Testis (tissue), 2 donors: ENCODE measurements around the gene ZNF581.

Experiments used
- POLR2A ChIP-seq: fragments of 450-650 bp; IDR thresholded peaks from one replicate; pipeline ENCODE4 v1.6.1; 2017; ENCODE audit warnings: antibody characterized with exemption, mild to moderate bottlenecking, moderate library complexity
- TF ChIP-seq, protein P1 (sequence below), 3 experiments: fragments of 450-650 bp in 2 of 3; fragments of 200-600 bp in 1 of 3; sonication (generic) in 1 of 3; IDR thresholded peaks; one replicate each; pipeline ENCODE4 v1.5.1; 2016 to 2019; ENCODE audit warnings: antibody characterized with exemption in 3 of 3, mild to moderate bottlenecking in 2 of 3, moderate library complexity in 1 of 3

DNA sequence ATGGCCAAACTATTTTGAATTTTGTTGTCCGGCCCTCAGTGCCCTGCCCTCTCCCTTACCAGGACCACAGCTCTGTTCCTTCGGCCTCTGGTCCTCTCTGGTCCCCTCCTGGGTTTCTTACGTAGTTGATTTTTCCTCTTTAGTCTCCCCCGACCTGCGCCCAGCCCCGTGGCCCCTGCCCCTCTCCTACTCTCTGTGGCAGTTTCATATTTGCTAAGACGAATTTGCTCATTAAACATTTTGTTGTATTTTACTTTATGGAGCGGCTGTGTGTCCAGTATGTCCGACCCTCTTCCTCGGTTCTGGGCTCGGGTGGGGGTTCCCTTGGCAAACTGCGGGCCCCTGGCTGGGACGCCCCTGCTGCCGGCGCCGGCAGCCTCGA, 31.0 kb downstream of the ZNF581 start:
- TF ChIP-seq, protein P1, sequence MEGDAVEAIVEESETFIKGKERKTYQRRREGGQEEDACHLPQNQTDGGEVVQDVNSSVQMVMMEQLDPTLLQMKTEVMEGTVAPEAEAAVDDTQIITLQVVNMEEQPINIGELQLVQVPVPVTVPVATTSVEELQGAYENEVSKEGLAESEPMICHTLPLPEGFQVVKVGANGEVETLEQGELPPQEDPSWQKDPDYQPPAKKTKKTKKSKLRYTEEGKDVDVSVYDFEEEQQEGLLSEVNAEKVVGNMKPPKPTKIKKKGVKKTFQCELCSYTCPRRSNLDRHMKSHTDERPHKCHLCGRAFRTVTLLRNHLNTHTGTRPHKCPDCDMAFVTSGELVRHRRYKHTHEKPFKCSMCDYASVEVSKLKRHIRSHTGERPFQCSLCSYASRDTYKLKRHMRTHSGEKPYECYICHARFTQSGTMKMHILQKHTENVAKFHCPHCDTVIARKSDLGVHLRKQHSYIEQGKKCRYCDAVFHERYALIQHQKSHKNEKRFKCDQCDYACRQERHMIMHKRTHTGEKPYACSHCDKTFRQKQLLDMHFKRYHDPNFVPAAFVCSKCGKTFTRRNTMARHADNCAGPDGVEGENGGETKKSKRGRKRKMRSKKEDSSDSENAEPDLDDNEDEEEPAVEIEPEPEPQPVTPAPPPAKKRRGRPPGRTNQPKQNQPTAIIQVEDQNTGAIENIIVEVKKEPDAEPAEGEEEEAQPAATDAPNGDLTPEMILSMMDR (IDR thresholded peaks at IDR 0.05), result no peak
- no peak for TF ChIP-seq POLR2A
